Kasumi-1 (cell line): ENCODE results near the gene RGS7.
"Not testable (repeated sequence)": the region's sequence is repeated elsewhere in the genome, so short reads cannot be mapped to it uniquely, and the experiment has no call there.

Source experiments
- DNase-seq, 2 experiments: peaks; one replicate each; lab custom pipeline; 2025; lab: John Stamatoyannopoulos, UW

Gene RGS7

DNA sequence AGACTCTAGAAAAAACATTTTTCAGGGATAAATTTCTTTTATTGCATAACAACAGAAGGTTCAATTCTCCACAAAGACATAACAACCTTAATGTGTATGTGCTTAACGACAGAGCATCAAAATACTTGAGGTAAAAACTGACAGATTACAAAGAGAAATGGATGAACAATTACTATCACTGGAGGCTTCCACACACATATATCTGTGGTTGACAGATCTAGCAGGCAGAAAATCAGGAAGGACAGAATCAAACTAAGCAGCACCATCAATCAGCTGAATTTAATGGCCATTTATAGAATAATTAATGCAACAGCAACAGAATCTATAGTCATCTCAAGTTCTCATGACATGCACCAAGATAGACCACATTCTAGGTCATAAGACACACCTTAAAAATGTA is 439.0 kb downstream of the RGS7 start:
- no peak for DNase-seq

DNA sequence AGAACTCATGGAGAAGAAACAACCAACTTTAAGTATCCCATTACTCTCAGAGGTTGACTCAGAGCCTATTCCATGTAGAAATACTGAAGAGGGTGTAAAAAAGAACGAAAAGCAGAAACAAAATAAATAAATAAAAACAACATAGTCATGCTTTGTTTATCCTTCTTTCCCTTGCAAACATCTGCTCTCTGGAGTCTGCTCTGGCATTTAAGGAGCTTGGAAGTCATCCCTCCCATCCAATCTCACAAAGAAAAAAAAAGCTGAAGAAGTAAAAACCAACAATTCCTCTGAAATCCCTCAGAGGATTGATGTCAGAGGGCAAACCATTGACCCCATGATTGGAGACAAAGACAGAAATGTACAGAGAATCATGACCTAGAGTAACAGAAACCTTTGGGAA is 442.5 kb downstream of the RGS7 start:
- DNase-seq: no peak

DNA sequence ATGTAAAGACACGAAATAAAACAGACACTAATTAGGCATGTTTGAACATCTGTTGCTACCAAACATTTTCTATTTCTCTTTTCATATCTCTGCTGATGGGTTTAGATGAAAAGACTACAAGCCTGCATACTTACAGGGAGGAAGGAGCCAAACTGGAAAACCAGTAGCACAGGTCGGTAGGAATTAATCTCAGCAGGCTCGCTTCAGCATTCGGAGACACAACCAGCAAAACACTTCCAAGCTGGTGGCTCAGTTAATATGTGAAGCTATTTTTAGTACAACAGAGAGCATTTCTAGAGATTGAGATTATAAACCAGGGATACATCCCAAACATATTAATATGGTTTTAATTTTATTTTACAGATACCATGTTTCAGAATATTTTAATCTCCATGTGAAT is 444.2 kb downstream of the RGS7 start:
- no peak for DNase-seq

DNA sequence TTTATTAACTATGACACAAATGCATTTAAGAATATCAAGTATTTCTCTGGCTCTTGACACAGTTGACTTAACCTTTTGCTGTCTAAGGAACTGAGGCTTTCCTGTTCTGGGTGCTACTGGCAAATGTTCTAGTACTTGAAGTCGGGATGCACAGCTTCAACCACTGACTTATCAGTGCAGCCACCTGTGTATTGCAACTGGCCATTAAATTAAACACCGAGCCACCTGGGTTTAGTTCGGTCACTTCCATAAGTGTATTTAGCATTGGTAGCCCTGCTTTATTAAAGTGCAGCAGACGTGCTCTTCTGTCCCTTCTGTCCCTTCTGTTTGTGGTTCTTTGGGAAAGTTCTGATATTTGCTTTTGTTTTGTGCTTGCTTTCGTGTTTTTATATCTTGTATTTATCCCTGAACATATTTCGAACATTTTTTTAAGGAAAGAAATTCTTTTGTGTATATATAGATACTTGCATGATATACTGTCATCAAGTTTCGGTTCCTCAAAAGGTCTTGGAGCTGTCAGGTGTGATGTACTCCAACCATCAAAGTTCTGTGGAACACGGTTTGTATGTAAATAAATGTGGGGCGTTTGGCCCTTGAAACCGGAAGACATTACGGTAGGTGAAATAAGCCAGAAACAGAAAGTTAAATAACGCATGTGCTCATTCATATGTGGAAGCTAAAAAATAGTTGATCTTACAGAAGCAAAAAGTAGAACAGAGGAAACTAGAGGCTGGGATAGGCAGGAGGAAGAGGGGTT is 447.1 kb downstream of the RGS7 start:
- DNase-seq: no peak

DNA sequence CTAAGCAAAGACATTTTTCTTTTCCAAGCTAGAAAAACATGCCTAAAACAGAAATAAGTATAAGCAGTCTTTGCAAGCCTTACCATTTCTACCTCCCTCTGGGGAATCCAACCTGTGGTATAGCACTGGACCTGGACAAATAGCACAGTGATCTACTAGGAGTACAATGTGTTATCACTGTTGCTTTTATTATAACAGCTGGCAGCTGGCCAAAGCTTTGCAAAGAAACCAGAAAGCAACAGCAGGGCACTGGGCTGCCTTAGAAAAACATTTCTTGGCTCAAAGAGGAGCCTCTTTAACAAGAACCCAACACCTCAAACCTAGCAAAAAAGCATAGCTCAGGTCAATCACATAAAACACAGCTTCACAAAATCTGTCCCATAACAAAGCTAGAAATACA is 450.5 kb downstream of the RGS7 start:
- DNase-seq: no peak

DNA sequence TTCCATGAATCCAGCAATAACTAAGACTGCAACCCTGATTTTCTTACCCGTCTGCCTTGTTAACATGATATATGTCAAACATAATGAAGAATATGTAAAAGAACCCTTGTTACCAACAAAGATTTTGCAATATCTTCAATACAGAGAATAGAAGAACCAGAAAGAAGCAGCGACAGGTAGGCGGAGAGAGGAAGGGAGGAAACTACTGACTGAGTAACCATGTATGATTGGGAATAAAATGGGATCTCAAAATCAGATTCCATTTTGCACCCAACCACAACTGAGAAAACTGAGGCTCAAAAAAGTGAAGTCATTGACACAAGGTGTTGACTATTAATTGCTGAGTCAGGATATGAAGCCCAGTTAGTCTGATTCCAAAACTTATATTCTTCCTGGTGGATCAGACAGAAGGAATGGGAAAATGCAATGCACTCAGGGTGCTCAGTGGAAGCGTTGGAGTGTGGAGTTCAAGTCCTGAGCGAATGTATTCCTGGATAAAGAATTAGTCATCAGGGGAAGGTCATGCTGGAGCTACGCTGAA is 451.7 kb downstream of the RGS7 start:
- no peak for DNase-seq

DNA sequence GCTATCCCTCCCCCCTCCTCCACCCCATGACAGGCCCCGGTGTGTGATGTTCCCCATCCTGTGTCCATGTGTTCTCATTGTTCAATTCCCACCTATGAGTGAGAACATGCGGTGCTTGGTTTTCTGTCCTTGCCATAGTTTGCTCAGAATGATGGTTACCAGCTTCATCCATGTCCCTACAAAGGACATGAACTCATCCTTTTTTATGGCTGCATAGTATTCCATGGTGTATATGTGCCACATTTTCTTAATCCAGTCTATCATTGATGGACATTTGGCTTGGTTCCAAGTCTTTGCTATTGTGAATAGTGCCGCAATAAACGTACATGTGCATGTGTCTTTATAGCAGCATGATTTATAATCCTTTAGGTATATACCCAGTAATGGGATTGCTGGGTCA is 461.6 kb downstream of the RGS7 start:
- not testable (repeated sequence) for DNase-seq

DNA sequence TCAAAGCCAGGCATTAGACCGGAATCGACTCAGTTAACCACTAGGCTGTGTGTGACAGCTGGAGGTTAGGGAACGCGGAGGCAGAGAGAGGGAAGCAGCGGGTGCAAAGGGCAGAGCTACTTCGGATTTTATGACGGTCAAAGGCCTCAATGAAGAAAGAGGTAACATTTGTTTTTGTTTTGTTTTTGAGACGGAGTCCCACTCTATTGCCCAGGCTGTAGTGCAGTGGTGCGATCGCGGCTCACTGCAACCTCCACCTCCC is 468.3 kb downstream of the RGS7 start:
- no peak for DNase-seq

DNA sequence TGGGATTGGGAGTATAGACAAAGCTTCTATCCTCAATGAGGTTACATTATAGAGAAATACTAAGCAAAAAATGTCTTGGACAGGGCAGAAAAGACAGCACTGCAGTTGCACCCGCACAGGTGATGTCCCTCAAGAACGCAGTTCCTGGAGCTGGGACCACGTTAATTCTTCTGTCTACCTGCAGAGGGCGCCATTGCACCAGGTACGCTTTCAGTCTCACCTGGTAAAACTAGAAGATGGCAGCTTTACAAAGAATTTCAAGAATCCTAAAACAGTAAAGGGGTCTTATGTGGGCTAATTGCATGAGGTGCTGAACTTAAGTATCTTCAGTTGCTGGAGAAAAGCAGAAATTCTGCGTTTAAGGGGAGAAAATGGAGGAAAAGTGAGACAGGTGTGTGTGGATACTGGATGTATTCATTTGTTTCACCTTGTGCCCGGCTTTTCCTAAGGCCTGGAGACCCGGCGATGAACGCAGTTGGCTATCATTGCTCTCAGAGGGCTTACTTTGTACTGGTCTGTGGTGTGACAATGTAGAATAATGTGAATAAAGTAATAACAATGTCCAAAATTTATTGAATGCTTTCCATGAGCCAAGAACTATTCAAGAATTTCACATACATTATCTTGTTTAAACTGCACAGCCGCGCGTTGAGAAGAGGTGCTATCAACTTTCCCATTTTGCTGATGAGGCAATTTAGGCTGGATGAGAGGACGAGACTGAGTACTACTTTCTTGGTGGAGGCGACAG is 468.8 kb downstream of the RGS7 start:
- peak in 1 of 2 experiments; percentile 1 for DNase-seq

DNA sequence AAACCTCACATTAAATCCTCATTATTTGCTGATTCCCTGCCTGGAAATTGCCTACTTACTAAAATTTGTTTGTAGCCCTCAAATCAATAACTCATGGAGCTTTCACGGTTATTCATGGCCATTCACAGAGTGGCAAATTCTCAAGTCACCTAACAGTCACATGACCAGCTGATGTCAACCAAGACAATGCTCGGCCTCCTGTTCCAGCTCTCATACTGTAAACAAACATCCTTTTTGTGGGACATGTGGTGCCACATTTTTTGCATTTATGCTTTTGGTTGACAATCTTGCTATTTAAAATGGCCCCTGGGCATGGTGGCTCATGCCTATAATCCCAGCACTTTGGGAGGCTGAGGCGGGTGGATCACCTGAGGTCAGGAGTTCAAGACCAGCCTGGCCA is 473.5 kb downstream of the RGS7 start:
- no peak for DNase-seq

DNA sequence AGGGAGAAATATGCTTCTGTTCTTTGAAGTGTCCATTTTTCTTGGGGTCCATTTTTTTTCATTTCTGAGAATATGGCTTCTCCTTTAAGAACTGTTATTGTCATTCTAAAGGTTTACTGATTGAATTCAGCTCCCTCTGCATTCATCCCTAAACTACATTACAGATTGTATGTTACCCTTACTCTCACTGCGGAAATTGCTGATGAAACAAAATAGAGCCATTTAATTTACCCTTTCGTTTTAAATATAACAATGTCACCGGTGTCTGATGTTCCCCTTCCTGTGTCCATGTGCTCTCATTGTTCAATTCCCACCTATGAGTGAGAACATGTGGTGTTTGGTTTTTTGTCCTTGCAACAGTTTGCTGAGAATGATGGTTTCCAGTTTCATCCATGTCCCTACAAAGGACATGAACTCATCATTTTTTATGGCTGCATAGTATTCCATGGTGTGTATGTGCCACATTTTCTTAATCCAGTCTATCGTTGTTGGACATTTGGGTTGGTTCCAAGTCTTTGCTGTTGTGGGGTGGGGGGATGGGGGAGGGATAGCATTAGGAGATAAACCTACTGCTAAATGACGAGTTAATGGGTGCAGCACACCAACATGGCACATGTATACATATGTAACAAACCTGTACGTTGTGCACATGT is 474.2 kb downstream of the RGS7 start:
- not testable (repeated sequence) for DNase-seq

DNA sequence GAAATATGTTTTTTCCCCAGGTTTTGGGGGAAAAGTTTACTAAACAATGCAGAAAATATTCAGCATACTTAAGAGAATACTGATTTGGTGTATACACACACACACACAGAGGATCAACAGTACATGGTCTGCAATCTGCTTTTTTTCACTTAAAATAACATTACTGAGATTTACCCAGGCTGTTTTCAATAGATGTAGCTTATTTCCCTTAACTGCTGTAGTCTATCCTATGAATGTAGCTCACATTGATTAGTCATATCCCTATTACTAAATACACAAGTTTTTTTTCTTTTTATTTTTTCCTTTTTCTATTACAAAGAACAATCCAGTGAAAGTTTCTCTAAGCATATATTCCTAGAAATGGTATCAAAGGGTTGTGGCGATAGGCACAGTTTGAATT is 478.4 kb downstream of the RGS7 start:
- no peak for DNase-seq

DNA sequence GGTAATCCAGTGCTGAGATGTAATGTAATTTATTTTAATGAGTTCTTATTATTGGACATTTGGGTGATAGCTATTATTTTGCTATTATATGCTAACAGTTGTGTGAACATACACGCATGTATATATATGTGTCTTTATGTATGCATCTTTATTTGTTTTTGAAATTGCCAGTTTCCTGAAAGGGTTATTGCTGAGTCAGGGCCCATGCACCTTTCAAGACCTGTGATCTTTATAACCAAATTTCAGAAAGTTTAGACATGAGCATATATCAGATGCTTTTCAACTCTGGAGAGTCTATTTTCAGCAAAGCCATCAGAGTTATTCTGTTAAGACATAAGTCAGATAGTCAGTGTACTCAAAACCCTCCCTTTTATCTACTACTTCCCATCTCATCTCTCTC is 479.4 kb downstream of the RGS7 start:
- DNase-seq: no peak

DNA sequence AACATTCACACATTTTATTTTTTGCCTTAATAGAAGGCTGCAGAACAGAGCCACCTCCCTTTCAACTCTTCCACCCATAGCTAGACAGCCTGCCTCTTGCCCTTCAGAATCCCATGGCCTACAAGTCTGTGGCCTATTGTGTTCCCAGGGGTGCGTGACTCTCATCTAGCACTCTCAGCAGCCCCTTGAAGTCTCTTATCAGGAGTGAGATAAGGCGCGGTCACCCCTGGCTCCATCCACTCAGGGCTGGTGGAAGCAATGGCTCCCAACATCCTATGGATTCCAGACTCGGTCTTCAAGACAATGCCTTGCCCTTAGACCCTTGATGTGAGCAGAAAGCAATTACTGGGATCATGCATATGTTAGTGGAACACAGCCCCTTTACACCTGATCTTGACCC is 480.9 kb downstream of the RGS7 start:
- no peak for DNase-seq

DNA sequence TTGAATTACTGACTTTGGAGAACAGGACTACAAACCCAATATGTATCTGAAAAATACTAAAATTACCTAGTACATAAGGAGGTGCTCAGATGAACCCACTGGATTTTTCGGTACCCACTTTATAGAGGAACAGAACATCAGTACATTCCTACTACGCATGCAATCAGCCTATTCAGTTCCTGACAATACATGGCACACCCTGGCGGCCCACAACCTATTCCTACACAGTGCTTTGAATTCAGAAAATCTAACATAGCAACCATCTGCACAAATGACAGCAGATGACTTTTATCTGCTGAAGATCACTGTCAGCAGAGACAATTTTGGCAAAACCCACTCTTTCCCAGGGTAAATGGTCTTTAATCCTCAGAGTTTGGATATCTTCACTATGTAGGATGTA is 487.9 kb downstream of the RGS7 start:
- DNase-seq: no peak

DNA sequence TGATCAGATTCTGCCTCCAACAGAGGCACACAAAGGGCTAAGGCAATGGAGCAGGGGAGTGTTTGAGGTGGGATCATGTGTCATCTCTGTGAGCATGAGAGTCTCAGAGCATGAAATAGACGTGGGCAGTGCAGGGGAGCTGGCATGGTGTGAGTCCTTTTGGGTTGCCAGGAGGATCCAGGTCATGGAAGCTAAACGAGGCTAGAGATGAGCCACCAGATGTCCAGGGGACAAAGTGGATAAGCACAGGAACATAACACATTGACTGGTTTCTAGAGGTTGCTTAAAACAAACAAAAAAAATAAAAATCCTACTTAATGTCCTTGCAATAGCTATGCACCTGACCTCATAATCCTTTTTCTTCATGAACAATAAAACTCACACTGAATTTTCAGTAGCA is 490.3 kb downstream of the RGS7 start:
- no peak for DNase-seq

DNA sequence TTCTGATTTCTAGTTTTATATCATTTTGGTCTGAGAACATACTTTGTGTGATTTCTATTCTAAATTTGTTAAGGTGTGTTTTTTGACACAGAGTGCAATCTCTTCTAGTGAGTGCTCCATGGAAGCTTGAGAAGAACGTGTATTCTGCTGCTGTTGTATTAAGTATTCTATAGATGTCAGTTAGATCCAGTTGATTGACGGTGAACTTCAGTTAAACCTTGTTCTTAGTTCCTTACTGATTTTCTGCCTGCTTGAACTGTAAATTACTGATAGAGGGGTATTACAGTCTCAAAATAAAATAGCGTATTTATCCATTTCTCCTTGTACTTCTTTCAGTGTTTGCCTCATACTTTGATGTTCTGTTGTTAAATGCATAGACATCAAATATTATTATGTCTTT is 497.0 kb downstream of the RGS7 start:
- DNase-seq: no peak

DNA sequence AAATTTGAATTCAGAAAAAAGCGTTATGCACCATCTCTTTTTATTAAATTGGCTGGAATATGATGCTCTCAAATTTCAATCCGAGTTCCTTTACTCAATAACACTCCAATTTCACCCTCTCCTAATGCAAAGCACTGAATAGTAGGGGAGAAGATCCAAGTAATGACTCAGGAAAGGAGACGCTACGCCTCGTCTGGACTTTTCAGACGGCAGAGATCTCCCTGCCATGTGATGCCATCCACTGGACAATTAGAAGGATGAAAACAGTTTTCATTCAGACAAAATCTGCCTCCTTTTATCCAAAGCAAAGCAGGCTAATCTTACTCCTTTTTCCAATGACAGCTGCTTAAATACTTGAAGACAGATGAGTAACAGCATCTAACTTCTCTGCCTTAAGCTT is 502.6 kb downstream of the RGS7 start:
- no peak for DNase-seq

DNA sequence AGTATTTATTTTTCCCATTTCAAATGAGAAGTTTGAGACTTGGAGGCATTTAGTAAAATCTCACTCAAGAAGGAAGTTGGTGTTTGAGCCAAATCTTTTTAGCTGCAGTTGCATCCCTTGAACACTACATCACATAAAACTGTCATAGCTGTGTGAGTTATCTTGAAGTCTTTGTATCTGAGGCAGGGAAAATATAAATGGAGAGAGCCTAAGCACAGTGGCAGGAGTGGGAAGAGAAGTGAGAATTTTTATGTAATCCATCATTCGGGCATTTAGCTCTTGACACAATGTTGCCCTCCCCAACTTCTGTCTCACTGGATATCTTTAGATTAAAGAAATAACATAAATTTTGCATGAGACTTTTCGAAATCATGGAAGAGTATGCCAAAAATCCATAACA is 509.7 kb downstream of the RGS7 start:
- DNase-seq: no peak

DNA sequence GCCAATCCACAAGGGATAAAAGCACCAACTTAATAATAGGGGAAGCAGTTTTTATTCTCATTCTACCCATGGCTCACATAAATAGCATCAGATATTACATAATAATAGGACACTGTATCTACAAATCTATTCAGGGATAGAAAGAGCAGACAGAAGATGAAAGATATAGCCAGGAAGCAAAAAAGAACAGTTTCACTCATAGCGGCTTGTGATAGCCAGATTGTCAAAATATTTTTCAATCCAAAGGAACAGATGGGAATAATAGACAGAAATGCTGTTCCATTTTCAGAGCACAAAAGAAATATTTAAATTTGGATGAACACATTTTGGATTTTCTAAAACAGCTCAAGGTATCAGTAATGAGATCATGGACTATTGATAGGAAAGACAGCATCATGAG is 512.5 kb downstream of the RGS7 start:
- no peak for DNase-seq

DNA sequence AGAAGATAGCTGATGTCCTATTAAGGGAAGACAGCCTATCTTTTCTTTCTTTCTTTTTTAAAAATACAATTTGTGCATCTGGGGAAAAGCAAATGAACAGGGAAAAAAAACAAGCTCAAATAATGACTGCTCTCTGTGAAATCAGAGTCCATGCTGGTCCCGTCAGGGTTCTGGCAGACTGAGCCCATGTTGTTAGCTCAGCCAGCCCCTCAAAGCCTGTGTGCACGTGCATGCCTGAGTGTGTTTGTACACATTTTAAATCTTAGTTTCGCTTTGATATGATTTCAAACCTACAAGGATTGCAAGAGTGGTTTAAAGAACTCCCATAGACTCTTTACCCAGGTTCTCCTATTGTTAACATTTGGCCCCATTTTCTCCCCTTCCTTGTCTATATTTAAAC is 513.2 kb downstream of the RGS7 start:
- no peak for DNase-seq

DNA sequence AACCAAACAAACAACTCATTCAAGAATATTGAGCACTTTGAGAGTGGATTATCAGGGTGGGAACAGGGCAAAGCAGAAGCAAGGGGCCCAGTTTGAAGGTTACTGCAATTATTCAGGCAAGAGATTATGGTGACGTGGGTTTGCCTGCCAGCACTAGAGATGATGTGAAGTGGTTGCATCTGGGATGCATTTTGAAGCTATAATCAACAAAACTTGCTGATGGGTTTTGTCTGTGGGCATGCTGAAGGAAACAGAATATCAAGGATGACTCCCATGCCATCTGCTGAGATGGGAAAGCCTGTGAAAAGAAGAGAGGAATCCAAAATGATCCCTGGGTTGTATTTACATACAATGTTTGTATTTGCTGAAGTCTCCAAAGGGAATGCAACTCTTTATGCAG is 520.7 kb downstream of the RGS7 start:
- DNase-seq: no peak

DNA sequence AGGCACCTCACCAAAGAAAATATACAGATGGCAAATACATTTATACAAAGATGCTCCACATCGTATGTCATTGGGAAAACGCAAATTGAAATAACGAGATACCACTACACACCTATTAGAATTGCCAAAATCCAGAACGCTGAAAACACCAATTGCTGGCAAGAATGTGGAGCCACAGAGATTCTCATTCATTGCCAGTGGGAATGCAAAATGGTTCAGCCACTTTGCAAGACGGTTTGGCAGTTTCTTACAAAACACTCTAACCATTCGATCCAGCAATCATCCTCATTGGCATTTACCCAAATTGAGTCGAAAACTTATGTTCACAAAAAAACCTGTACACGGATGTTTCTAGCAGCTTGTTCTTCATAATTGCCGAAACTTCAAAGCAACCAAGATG is 521.7 kb downstream of the RGS7 start:
- no peak for DNase-seq
